H1 (cell line): ENCODE measurements around the gene ARHGAP8. TPM values are rescaled to one million over a fixed set of nuclear protein-coding genes. Genes with fewer than 3 reads are reported as not detected.

Experiments
- CBX5 ChIP-seq: fragments of 300-800, 300-1000 bp; sonication (generic); IDR thresholded peaks from 2 replicates; pipeline ENCODE4 v1.7.1; 2016; ENCODE audit warnings: antibody characterized with exemption, low read length, low read depth
- CEBPB ChIP-seq: IDR thresholded peaks from 2 replicates; pipeline ENCODE4 v1.6.1; 2012; ENCODE audit warnings: low read depth, low read length
- SIRT6 ChIP-seq: IDR thresholded peaks from one replicate; pipeline ENCODE4 v1.7.1; 2012; ENCODE audit warnings: low read length, inconsistent platforms
- SRF ChIP-seq: IDR thresholded peaks from 2 replicates; pipeline ENCODE4 v1.6.1; 2011; ENCODE audit warnings: mild to moderate bottlenecking, low read depth, low read length, moderate library complexity
- polyA plus RNA-seq, 7 experiments: library from polyadenylated mRNA; depleted of rRNA in 3 of 7; stranded (reverse) in 5 of 7; unstranded in 2 of 7; fragments of >200 nt in 5 of 7; fragments of 200-250 nt in 2 of 7; gene quantifications; 1 replicate in 5 of 7; 2 replicates in 1 of 7; 4 replicates in 1 of 7; pipeline versions ENCODE4 v1.2.1 to v1.2.3, GENCODE V29; 2011 to 2013; ENCODE audit warnings: missing spikeins in 2 of 7, mixed read lengths in 2 of 7
- total RNA-seq: library from RNA; stranded (reverse); fragmentation: NEBNext Ultra II Directional; extraction: Animal tissue kit (Norgen Biotek cat#: 25700); gene quantifications from 2 replicates; pipeline ENCODE4 v1.2.1, GENCODE V29; 2021

ARHGAP8 gene
- total and polyA plus RNA-seq, 2 of the 8 experiments (the other 6 are each of a cell fraction or from before 2014, with no cell fraction given): 35.6 to 47.7 TPM

- TF ChIP-seq CBX5 (no peak), CEBPB (no peak), SIRT6 (no peak), SRF (no peak)
Observed at GRCh38 chr22:44859641-44860040, 107.3 kb downstream of the ARHGAP8 start (continued).
